Tongue (tissue), 2 donors: Measurements from ENCODE around the gene TRAFD1. TPM values are rescaled to one million over a fixed set of nuclear protein-coding genes. Genes with fewer than 3 reads are reported as not detected.
"Not testable (repeated sequence)": the region's sequence is repeated elsewhere in the genome, so short reads cannot be mapped to it uniquely, and the experiment has no call there.

Experiments used
- DNase-seq: peaks from one replicate; pipeline ENCODE4 v3.0.0-alpha.2; 2015
- total RNA-seq: library from RNA; depleted of rRNA; stranded (reverse); fragments of >200 nt; gene quantifications from one replicate; pipeline ENCODE4 v1.2.3, GENCODE V29; 2014

TRAFD1 gene, protein sequence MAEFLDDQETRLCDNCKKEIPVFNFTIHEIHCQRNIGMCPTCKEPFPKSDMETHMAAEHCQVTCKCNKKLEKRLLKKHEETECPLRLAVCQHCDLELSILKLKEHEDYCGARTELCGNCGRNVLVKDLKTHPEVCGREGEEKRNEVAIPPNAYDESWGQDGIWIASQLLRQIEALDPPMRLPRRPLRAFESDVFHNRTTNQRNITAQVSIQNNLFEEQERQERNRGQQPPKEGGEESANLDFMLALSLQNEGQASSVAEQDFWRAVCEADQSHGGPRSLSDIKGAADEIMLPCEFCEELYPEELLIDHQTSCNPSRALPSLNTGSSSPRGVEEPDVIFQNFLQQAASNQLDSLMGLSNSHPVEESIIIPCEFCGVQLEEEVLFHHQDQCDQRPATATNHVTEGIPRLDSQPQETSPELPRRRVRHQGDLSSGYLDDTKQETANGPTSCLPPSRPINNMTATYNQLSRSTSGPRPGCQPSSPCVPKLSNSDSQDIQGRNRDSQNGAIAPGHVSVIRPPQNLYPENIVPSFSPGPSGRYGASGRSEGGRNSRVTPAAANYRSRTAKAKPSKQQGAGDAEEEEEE
- 37.0 TPM for total RNA-seq

DNA sequence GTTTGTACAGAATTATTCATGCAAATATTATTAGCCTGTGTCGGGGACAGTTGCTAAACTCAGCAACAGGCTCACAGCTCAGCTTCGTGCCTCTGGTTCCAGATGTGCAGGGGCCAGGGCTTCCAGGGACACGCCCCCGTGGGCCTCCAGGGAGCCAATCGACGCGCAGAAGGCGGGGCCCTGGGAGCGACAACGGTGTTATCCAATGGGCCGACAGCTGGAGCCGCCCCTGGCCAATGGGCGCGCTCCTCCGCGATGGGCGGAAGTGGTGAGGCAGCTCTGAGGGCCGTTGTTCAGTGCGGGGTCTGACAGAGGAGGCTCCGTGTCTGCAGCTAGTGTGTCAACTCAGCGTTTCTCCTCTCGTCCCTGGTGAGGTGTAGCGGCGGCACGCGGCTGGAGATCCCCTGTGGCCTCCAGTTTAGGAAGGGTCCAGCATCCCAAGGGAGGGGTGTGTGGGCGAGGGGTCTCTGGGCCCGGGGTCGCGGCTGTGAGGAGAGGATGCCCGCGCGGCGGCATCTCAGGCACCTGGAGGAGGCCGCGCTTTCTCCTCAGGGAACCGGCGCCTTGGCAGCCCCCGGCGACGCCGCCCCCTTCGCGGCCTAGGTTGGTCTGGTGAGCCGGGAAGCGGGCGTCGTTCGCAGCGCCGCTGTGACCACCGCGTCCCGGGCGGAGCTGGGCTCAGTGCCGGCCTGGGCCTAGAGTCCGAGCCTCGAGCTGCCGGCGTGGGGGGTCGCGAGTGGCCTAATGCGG lies at the start of gene TRAFD1:
TRAFD1 (plus strand) TSS at position 311 of the 750 bp plus-strand sequence. CDS start 4,963 bp downstream, outside the sequence.
- DNase-seq: peak; percentile 98

DNA sequence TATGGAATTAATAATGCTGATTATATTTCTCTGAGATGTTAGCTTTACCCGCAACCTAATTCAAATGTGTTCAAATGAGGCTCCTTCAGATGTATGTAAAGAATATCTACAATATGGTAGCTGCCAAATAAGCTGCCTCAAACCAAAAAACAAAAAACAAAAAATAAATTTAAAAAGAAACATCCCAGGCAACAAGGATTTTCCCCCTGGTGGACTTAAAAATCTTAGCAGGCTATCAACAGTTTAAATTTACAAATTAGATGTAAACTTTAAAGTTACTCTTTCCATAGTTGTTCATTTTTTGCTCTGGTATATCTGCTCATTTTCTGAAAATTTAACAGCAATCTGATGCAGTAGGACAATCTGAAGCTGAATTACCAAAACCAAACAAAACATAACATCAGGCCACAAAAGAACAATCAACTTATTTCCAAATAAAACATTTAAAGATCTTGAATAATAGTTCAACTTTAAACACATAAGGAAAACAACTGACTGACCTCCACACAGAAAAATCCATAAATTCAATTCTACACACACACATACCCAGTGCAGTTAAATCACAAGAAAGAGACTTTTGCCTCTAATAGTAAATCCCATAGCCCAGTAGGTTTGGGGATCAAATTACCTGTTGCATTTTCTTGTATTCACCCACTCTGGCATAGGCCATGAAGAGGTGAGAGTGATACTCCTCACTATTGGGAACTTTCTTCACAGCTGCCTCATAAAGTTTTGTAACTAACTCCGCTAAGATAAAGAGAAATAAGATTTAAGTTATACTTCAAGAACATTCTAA lies 38.1 kb upstream of the TRAFD1 start:
- no peak for DNase-seq

DNA sequence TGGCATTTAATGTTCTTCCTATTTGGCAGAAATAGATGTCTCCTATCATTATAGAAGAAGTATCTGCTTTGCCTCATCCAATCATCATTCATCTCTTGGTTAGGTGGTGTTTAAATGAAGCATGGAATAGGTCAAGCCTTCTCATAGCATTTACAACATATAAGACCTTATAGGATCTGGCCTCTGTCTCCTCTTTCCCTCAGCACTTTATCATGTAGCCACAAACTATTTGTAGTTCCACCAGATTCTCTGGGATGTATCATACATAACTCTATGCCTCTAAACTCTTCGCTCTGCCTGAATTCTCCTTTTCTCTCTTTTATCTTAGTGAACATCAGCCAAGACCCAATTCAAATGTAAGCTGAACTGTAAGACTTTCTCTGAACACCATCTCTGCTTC lies 37.5 kb upstream of the TRAFD1 start:
- DNase-seq: no peak

DNA sequence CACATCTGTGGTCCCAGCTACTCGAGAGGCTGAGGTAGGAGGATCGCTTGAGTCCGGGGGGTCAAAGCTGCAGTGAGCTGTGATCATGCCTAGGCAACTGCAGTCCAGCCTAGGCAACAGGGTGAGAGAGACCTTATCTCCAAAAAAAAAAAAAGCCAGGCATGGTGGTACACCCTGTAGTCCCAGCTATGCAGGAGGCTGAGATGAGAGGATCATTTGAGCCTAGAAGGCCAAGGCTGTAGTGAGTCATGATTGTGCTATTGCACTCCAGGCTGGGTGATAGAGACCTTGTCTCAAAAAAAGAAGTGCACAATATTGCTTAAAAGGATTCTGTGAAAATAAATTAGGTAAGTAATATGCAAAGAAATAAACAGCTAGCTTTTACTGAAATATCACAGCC lies 33.8 kb upstream of the TRAFD1 start:
- no peak for DNase-seq

DNA sequence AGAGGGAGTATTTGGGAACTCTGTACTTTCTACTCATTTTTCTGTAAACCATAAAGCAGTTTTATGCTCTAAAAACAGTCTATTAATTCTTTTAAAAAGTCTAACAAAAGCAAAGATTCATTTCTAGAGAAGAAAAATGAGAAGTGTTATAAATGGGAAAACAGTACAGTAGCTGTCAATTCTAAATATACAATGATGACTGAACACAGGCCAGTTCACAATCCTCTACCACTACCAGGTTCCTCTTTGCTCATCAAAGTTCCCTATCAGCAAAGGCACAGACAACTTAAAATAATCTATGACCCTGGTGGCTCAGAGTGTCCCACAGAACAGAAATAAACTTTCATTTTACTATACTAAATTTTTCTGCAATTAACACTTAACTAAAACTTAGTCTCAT lies 29.3 kb upstream of the TRAFD1 start:
- no peak for DNase-seq

DNA sequence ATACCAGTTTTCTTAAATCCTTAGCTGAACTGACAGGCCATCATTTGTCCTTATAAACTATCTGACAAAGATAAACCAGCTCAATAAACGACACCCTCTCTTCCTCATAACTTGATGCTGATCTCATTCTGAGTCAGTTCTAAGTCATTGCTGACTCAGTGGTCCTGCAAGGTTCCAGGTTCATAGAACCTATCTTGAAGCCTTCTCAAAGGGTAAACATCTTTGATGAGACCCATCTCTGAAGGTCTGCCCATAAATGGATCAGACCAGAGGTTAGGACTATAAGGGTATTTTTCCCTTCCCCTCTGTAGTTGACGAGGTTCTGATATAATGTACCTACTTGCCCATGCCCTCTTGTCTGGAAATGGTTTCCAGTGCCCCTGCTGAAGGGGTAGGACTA lies 28.7 kb upstream of the TRAFD1 start:
- no peak for DNase-seq

DNA sequence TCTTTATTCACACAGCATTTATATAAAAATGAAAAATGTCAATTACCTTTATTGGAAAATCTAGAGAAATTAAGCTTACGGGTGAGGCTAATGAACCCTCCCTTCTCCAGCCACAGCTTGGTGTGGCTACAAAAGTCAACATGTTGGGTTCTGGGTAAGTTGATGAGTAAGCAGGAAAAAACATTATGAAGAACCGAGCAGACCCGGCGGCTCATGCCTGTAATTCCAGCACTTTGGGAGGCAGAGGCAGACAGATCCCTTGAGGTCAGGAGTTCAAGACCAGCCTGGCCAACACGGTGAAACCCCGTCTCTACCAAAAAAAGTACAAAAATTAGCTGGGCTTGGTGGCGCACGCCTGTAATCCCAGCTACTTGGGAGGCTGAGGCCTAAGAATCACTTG lies 27.7 kb upstream of the TRAFD1 start:
- no peak for DNase-seq

DNA sequence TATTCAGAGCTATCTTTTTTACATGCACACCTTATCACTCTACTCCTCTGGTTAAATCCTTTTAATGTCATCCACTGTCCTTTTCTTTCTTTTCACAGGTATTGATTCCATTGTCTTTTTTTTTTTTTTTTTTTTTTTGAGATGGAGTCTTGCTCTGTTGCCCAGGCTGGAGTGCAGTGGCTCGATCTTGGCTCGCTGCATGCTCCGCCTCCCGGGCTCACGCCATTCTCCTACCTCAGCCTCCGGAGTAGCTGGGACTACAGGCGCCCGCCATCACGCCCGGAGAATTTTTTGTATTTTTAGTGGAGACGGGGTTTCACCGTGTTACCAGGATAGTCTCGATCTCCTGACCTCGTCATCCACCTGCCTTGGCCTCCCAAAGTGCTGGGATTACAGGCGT lies 24.9 kb upstream of the TRAFD1 start:
- DNase-seq: not testable (repeated sequence)

DNA sequence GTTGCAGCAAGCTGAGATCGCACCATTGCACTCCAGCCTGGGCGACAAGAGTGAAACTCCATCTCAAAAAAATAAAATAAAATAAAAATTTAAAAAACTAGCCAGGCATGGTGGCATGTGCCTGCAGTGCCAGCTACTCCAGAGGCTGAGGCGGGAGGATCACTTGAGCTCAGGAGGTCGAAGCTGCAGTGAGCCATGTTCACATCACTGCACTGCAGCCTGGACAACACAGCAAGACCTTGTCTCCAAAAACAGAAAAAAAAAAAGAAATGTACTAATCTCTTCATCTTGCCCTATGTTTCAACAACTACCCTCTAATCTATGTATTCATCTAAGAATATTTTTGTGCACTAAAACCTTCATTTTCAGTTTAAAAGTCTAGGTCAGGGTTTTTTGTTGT lies 23.2 kb upstream of the TRAFD1 start:
- DNase-seq: no peak

DNA sequence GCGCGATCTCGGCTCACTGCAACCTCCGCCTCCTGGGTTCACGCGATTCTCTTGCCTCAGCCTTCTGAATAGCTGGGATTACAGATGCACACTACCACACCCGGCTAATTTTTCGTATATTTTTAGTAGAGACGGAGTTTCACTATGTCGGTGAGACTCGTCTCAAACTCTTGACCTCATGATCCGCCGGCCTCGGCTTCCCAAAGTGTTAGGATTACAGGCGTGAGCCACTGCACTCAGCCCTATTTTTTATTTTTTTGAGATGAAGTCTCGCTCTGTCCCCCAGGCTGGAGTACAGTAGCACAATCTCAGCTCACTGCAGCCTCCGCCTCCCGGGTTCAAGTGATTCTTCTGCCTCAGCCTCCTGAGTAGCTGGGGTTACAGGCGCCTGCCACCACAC lies 22.6 kb upstream of the TRAFD1 start:
- not testable (repeated sequence) for DNase-seq

DNA sequence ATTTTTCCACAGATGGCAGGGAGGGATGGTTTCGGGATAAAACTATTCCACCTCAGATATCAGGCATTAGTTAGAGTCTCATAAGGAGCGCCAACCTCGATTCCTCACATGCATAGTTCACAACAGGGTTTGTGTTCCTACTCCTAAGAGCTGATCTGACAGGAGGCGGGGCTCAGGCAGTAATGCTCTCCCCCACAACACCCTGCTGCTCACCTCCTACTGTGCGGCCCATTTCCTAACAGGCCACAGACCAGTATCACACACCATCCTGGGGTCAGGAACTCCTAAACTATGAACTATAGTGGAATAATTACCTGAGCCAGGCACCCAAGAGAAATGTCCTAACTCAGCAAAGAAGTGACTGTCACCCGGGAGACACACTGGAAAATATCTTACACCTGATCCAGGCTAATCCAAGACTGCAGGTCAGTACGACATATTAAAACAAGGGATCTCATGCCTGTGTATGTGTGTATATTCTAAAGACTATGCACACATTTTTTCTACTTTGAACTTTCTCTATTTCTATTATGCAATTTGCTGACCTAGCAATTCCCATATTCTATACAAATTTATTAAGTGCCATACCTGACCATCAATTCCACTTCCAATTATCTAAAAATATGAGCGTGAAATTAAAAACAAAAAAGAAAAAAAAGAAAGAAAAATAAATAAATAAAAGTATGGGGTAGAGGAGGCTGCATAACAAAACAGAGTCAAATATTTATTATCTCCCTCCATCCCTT lies 21.4 kb upstream of the TRAFD1 start:
- no peak for DNase-seq

DNA sequence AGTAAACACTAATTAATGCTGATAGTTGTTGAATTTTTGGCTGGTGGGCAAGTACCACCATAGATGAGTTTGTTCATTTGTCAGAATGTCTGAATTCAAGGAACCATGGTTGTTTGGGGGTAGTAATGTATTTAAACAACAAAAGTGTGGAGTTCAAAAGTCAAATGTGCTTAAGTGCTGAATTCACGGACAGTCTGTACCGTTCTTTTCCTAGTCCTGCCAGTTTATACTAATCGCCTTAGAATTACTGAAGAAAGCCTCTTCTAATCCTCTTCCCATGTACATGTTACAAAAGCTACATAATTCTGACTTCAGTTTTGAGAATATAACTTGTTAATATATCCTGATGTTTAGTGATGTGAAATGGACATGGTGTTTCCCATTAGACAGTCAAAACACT lies 19.5 kb upstream of the TRAFD1 start:
- DNase-seq: no peak

DNA sequence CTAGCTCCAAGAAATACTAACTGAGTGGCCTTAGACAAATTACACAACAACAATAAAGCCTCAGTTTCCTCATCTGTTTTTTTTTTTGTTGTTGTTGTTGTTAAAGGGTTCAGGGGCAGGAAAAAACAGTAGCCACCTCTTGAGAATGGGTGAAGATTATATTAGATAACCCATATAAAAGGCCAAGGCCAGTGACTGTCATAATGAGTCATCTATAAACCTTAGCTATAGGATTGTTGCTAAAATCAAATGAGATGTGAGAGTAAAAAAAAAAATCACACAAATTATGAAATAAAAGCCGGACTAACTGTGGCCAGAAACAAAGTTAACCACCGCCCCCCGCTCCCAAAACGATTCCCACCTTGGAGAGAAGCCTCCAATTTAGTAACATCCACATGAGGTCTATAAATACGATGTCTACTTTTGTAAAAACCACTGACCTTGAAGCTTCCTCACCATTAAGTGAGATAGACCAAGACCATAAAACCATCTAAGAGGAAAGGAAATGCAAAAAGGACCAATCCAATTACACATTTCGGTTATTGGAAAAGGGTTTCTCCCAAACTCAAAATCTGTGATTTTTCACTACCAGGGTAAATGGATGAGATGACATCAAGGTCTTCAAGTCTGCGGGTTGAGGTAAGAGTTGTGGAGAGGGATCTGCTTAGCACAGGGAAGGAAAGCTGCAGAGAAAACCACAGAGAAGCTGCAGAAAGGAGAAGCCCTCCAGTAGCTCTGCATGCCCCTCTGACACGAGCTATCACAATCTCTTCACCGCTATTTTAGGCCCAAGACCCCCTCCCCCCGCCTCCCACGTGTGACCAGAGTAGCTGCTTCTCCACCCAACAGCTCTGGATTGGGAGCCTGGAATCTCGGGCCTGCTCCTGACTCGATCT lies 17.8 kb upstream of the TRAFD1 start:
- DNase-seq: peak; percentile 56

DNA sequence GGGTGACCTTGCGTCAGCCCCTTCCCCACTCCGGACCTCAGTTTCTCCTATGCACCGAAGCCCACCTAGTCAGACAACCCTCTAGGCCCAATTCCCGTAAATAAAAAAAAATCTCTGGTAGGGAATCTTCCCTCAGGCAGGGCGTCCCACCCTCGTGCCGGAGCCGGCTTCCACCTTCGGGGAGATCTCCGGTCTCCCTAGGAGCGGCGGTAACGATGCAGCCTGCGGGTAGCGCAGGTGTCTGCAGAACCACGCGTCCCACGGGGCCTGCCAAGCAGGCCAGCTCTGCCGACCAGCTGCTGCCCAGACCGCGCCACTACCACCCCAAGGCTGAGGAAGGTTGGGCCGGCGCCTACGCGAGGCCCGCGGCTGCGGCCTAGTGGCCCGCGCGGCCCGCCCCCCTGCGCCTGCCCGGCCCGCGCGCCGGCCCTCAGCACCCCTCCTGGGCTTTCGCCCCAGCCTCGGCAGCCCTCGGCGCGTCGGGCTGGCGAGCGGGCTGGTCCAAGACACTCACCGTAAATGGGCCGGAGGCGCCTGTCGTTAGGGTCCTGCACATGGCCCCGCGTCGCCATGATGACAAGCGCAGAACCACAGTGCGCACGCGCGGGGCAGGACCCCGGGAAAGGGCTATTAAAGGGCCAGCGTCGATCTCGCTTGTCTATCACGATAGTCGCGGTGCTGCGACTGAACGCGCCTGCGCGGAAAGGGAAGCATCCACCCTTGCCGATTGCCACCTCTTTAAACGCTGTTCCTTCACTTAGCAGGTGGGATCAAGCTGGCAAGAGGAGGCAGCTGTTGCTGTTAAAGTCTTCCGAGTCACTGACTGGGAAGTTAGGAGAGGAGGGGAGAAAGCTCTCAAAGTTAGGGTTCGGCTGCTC lies 16.9 kb upstream of the TRAFD1 start, which contains the start of gene NAA25:
NAA25 (minus strand) TSS at position 582 of the 878 bp plus-strand sequence; CDS start at position 572, 10 bp downstream.
- peak; percentile 97 for DNase-seq

DNA sequence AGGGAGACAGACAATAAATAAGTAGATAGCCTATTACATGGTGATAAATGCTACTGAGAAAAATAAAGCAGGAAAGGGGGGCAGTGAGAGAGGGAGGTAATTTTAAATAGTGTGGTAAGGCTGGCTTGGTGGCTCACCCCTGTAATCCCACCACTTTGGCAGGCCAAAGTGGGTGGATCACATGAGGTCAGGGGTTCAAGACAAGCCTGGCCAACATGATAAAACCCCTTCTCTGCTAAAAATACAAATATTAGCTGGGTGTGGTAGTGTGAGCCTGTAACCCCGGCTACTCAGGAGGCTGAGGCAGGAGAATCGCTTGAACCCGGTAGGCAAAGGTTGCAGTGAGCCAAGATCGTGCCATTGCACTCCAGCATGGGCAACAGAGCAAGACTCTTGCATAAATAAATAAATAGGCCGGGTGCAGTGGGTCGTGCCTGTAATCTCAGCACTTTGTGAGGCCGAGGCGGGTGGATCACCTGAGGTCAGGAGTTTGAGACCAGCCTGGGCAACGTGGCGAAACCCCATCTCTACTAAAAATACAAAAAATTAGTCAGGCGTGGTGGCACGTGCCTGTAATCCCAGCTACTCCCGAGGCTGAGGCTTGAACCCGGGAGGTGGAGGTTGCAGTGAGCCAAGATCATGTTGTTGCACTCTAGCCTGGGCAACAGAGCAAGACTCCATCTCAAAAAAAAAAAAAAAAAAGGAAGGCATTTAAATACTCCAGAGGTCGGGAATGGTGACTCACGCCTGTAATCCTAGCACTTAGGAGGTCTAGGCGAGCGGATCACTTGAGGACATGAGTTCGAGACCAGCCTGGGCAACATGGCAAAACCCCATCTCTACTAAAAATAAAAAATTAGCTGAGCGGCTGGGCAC lies 14.3 kb upstream of the TRAFD1 start:
- DNase-seq: not testable (repeated sequence)

DNA sequence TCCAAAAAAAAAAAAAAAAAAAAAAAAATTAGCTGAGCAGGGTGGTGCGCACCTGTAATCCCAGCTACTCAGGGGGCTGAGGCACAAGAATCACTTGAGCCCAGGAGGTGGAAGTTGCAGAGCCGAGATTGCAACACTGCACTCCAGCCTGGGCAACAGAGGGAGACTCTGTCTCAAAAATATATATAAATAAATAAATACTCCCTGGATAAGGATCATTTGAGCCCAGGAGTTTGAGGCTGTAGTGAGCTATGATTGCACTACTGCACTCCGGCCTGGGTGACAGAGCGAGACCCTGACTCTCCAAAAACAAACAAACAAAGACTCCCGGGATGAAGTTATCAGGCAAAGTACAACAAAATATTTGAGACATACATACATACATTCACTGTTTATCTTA lies 13.4 kb upstream of the TRAFD1 start:
- no peak for DNase-seq

DNA sequence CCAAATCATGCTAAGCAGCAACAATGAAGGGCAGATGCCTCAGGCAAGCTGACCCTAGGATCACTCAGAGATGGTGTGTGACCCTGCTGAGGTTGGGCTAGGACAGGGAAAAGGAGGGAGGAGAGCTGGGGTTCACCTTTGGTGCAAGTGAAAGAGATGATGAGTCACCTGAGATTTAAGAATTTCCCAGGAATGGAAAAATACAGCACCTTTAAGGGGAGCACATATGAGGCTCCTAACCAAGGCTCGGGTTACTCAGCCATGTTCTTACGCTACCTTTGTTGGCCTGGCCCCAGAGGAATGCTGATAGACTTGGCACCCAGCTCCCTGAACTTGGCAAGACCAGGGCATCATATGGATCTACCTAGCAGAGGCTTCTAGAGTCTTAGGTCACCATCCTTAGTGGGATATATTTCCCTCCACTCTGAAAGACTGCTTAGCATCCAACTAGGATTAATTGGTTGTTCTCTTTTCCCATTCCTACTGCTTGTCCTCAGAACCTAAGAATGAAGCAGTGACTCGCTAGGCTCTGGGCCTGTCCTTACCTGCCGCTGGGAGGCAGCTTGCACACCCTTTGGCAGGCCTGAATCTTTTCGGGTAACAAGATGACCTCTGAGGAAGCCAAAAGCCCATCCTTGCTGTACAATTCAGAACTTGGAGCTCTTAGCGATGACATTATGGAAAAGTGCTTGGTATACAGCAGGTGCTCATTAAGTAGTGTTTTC lies 12.8 kb upstream of the TRAFD1 start:
- no peak for DNase-seq
